C4-2B (cell line): ENCODE measurements around the gene ZNF346.
"Not testable (repeated sequence)": the region's sequence is repeated elsewhere in the genome, so short reads cannot be mapped to it uniquely, and the experiment has no call there.

Experiments used
- H3K27ac ChIP-seq: fragments of 450-650 bp; 2 replicates; pipeline ENCODE4 v1.5.1; 2017
- CTCF ChIP-seq: fragments of 450-650 bp; conservative IDR thresholded peaks from 2 replicates; pipeline ENCODE4 v1.5.1; 2017; ENCODE audit warnings: mild to moderate bottlenecking
- ZFX ChIP-seq: fragments of 450-650 bp; IDR thresholded peaks from 2 replicates; pipeline ENCODE4 v1.6.1; 2017

The ZNF346 gene

GRCh38 chr5:177036921-177037320 lies 14.4 kb downstream of the ZNF346 start:
- TF ChIP-seq ZFX: no peak
- TF ChIP-seq CTCF: no peak

GRCh38 chr5:177040814-177041420 lies 18.4 kb downstream of the ZNF346 start:
- no peak for TF ChIP-seq ZFX
- TF ChIP-seq CTCF: no peak

More at GRCh38 chr5:177036921-177037320, 14.4 kb downstream of the ZNF346 start:
- H3K27ac ChIP-seq: no peak overlapping the region

GRCh38 chr5:177041936-177042335 lies 19.4 kb downstream of the ZNF346 start:
- no peak overlapping the region for H3K27ac ChIP-seq
- TF ChIP-seq ZFX (no peak), CTCF (no peak)

More at GRCh38 chr5:177040814-177041420, 18.4 kb downstream of the ZNF346 start:
- H3K27ac ChIP-seq: no peak overlapping the region

GRCh38 chr5:177043114-177043513 lies 20.6 kb downstream of the ZNF346 start:
- TF ChIP-seq ZFX: no peak
- no peak for TF ChIP-seq CTCF
- no peak overlapping the region for H3K27ac ChIP-seq

GRCh38 chr5:177043958-177044357 lies 21.5 kb downstream of the ZNF346 start:
- TF ChIP-seq ZFX (no peak), CTCF (no peak)
- H3K27ac ChIP-seq: no peak overlapping the region

GRCh38 chr5:177044641-177045040 lies 22.1 kb downstream of the ZNF346 start:
- TF ChIP-seq CTCF: no peak
- no peak for TF ChIP-seq ZFX
- no peak overlapping the region for H3K27ac ChIP-seq

- TF ChIP-seq ZFX (no peak), CTCF (no peak)
- H3K27ac ChIP-seq: no peak overlapping the region
These were observed 23.1 kb downstream of the ZNF346 start for GRCh38 chr5:177045631-177046030.

GRCh38 chr5:177048531-177048930 lies 26.0 kb downstream of the ZNF346 start:
- not testable (repeated sequence) for H3K27ac ChIP-seq
